Measurements from ENCODE around the gene CREB3L2. TPM values are rescaled to one million over a fixed set of nuclear protein-coding genes. Genes with fewer than 3 reads are reported as not detected.

CREB3L2 gene
- total and polyA plus RNA-seq, 2 of the 8 experiments (the other 6 are each of a cell fraction or from before 2014, with no cell fraction given) = 14.4 to 48.3 TPM

- peaks cover 0 to 11% (median 6%) of the 10 kb centered on the region in 4 experiments; a peak in 4 of 8 replicates for H3K36me3 ChIP-seq (ENCODE audit: control insufficient read depth in 2 of 4, insufficient read depth in 4 of 4, low read length in 3 of 4)
- no peak overlapping the region for H4K91ac ChIP-seq (replicated peaks; ENCODE audit: insufficient read length, low read length)
- peaks cover 3 to 40% of the 10 kb centered on the region in 2 experiments; a peak in 3 of 4 replicates for H3K79me2 ChIP-seq (ENCODE audit: control insufficient read depth in 1 of 2, insufficient read depth in 2 of 2, low read length in 2 of 2)
- H3K56ac ChIP-seq (replicated peaks; ENCODE audit: insufficient read length, low read depth, low read length) = no peak overlapping the region
- no peak overlapping the region for H3K18ac ChIP-seq (ENCODE audit: extremely low read depth, low read length)
- H2BK5ac ChIP-seq (ENCODE audit: low read depth, low read length) = no peak overlapping the region
- no peak overlapping the region for H4K8ac ChIP-seq (ENCODE audit: extremely low read depth, insufficient read depth, low read length)
- no peak overlapping the region for H3K4me3 ChIP-seq (ENCODE audit: extremely low read depth in 1 of 4, insufficient read depth in 2 of 4, low read depth in 3 of 4, low read length in 4 of 4)
- no peaks in the 10 kb centered on the region for H3K9me3 ChIP-seq (ENCODE audit: insufficient read depth in 2 of 2, low read depth in 1 of 2, low read length in 1 of 2)
- H3K23ac ChIP-seq (ENCODE audit: insufficient read length) = no peak overlapping the region
- no peaks in the 10 kb centered on the region for H3K23me2 ChIP-seq (ENCODE audit: low read depth, low read length)
- ChIA-PET POLR2A (ENCODE audit: partially characterized antibody) (no interaction called here), CTCF (ENCODE audit: partially characterized antibody) (interaction anchor here (1.8 kb wide), 1 partner anchor 13 kb away, joined by 4 read pairs; no protein-coding TSS in a partner anchor)
- peaks cover 0 to 19% (median 2%) of the 10 kb centered on the region in 4 experiments; a peak in 3 of 7 replicates for H3K4me1 ChIP-seq (replicated peaks in 1 of 4; ENCODE audit: control insufficient read depth in 3 of 4, insufficient read depth in 4 of 4, low read length in 3 of 4)
- H2BK120ac ChIP-seq (replicated peaks; ENCODE audit: low read depth, low read length) = no peak overlapping the region
- no peak overlapping the region for H3K9ac ChIP-seq (replicated peaks in 1 of 4; ENCODE audit: extremely low read depth in 1 of 4, low read depth in 3 of 4, low read length in 3 of 4)
- WGBS, 2 experiments (ENCODE audit: extremely low coverage in 1 of 2, insufficient coverage in 1 of 2, insufficient read length in 1 of 2, insufficient replicate concordance in 2 of 2, low coverage in 1 of 2, low lambda C conversion rate in 2 of 2, missing lambda C conversion rate in 1 of 2) = 86% methylated on average over 2 of the region's 2 CpGs; no CpG with 5 or more reads in 1 of the 2 experiments
- no peak overlapping the region for H3K4me2 ChIP-seq (ENCODE audit: insufficient read depth in 1 of 2, low read depth in 2 of 2, low read length in 2 of 2)
- no peak overlapping the region for H3K27ac ChIP-seq (ENCODE audit: low read depth, low read length)
- H2AK5ac ChIP-seq (ENCODE audit: low read depth, low read length) = no peak overlapping the region
- no peak overlapping the region for H3K14ac ChIP-seq (ENCODE audit: insufficient read length)
- no peak overlapping the region for H3K4ac ChIP-seq (replicated peaks; ENCODE audit: insufficient read length, low read depth, low read length)
- no peak overlapping the region for H4K5ac ChIP-seq (ENCODE audit: insufficient read length, low read depth, low read length)
- no peaks in the 10 kb centered on the region for H4K20me1 ChIP-seq (replicated peaks in 1 of 2; ENCODE audit: control insufficient read depth in 1 of 2, insufficient read depth in 2 of 2, low read length in 2 of 2)
- no peak overlapping the region for H2BK12ac ChIP-seq (ENCODE audit: low read depth, low read length)
- H3K27me3 ChIP-seq (replicated peaks in 1 of 4; ENCODE audit: control insufficient read depth in 3 of 4, extremely low read depth in 1 of 4, insufficient read depth in 3 of 4, low read length in 3 of 4) = no peaks in the 10 kb centered on the region
- no peak overlapping the region for H2BK15ac ChIP-seq (ENCODE audit: low read length)
- DNase-seq (ENCODE audit: low read depth in 1 of 2, low spot score in 2 of 2) = no peak
- no peak overlapping the region for H2BK20ac ChIP-seq (ENCODE audit: low read length)
- peaks cover 2% of the 10 kb centered on the region; the same call in 1 of the 2 replicates for H3K79me1 ChIP-seq (ENCODE audit: low read depth, low read length)
- FAIRE-seq = no peak
- no peak overlapping the region for H2AFZ ChIP-seq (ENCODE audit: low read length)
- TF ChIP-seq HDAC6 (IDR thresholded peaks at IDR 0.05; ENCODE audit: low read depth, low read length) = no peak
- TF ChIP-seq MAX (IDR thresholded peaks at IDR 0.05) = no peak
- no peak for TF ChIP-seq KDM4A (IDR thresholded peaks at IDR 0.05; ENCODE audit: low read depth, low read length, severe bottlenecking)
These were observed 70.1 kb downstream of the CREB3L2 start for GRCh38 chr7:137931823-137932222.
